Activated naive CD4-positive, alpha-beta T cell treated with anti-CD3 and anti-CD28 coated beads, Interleukin-2, amount 50 U/mL, for 72 hours (primary cell): ENCODE results near the gene ALPG. TPM values are rescaled to one million over a fixed set of nuclear protein-coding genes. Genes with fewer than 3 reads are reported as not detected.
"Not testable (repeated sequence)": the region's sequence is repeated elsewhere in the genome, so short reads cannot be mapped to it uniquely, and the experiment has no call there.

Experiments
- ATAC-seq, 2 donors: fragments of 150-1000 bp; cut with Tn5 transposase; 2 replicates each; pipeline ENCODE4 v1.10.0; 2021; ENCODE audit warnings: mild to moderate bottlenecking in 2 of 2, moderate library complexity in 2 of 2
- DNase-seq, 2 donors: peaks; one replicate each; pipeline ENCODE4 v3.0.0; 2021 to 2022; ENCODE audit warnings: low spot score in 2 of 2
- H3K27ac Mint-ChIP-seq, 2 donors: one replicate each; pipeline ENCODE4 v1.8.0; 2022; ENCODE audit warnings: mild to moderate bottlenecking in 2 of 2, mixed read lengths in 2 of 2
- H3K36me3 Mint-ChIP-seq, 2 donors: one replicate each; pipeline ENCODE4 v1.8.0; 2022; ENCODE audit warnings: mixed read lengths in 2 of 2
- H3K9me3 Mint-ChIP-seq, 2 donors: one replicate each; pipeline ENCODE4 v1.8.0; 2022; ENCODE audit warnings: mixed read lengths in 2 of 2
- total RNA-seq, 2 donors: library from RNA; stranded (reverse); gene quantifications; one replicate each; pipeline ENCODE4 v1.2.3, GENCODE V29; 2022

ALPG gene
- total RNA-seq, 2 donors from 2014 or later: not detected

DNA sequence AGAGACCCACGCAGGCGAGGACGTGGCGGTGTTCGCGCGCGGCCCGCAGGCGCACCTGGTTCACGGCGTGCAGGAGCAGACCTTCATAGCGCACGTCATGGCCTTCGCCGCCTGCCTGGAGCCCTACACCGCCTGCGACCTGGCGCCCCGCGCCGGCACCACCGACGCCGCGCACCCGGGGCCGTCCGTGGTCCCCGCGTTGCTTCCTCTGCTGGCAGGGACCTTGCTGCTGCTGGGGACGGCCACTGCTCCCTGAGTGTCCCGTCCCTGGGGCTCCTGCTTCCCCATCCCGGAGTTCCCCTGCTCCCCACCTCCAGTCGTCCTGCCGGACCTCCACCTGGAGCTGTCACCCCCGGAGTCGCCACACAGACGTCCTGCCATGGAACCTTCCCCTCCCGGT is 3.0 kb downstream of the ALPG start:
- not testable (repeated sequence) for H3K9me3 Mint-ChIP-seq, DNase-seq, H3K36me3 Mint-ChIP-seq, H3K27ac Mint-ChIP-seq
- peak in 1 of 2 donors; percentile 64 for ATAC-seq

DNA sequence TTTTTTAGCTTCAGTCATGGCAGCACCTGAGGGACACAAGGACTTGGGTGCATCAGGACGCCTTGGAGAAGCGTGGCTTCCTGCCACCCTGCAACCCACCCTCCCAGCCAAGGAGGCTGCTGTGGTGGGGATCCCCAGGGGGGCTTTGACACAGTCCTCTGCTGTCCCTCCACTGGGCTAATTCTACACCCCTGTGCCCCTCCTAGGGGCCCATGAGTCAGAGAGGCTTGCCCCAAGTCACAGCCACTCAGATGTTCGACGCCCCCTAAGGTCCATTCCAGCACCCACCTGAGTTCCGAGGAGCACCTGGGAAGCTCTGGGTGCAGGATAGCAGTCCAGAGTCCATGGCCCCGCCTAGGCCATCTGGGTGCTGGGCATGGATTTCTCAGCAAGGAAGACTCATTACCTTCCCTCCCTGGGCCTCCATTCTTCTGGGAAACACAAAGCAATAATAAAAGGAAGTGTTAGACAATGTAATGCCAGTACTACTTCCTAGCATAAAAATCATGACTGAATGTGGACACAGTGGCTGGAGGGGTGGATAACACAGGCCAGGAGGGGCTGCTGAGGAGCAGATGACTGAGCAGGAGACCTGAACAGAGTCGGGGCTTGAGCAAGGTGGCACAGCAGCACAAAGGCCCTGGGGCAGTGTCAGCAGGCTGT is 3.7 kb downstream of the ALPG start:
- Mint-ChIP-seq H3K36me3 (no peaks in the 10 kb centered on the region), H3K9me3 (no peaks in the 10 kb centered on the region), H3K27ac (peak overlapping the region in 1 of 2 donors; percentile 27)
- DNase-seq: no peak
- ATAC-seq: no peak

DNA sequence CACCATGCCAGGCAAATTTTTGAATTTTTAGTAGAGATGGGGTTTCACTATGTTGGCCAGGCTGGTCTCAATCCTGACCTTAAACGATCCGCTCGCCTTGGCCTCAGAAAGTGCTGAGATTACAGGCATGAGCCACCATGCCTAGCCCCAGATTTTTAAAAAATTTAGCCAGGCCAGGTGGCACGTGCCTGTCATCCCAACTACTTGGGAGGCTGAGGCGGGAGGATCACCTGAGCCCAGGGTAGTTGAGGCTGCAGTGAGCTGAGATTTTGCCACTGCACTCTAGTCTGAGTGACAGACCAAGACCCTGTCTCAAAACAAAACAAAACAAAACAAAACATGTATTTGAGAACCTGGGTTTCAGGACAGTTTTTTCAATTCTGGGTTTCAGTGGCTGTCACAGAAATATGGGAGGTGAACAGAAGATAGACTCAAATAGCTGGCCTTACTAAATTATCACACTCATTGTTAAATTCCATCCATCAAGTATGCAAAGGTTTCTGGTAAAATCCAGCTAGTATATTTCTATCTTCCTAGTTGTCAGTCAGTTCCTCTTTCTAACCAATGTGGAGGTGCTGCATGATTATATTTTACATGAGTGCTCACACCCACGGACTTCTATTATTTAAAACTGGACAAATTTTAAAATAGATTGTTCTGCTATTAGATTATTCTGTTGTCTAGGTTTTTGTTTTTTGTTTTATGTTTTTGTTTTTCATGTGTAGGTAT is 5.4 kb downstream of the ALPG start:
- Mint-ChIP-seq H3K9me3 (no peaks in the 10 kb centered on the region), H3K27ac (no peak overlapping the region), H3K36me3 (no peaks in the 10 kb centered on the region)
- no peak for ATAC-seq
- no peak for DNase-seq

DNA sequence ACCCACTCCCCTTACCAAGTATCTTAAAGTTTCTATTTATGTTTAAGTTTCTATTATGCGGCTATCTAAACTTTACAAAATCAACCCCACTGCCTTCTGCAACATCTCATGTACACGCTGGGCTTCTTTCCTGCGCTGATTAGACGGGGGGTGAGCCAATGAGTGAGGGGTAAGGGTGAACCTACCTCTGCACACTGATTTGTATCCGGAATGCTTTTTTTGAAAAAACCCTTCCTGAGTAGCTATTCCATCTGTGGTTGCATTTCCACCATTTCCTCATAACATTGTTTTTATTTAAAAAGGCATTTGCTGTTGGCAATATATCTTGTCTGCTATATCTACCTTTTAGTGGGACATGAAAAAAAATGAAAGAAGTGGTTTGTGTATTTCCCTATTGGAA is 6.3 kb downstream of the ALPG start:
- H3K27ac Mint-ChIP-seq: no peak overlapping the region
- no peaks in the 10 kb centered on the region for H3K9me3 Mint-ChIP-seq
- ATAC-seq (peak in 1 of 2 donors; percentile 40), DNase-seq (no peak)
- H3K36me3 Mint-ChIP-seq: no peaks in the 10 kb centered on the region

- H3K36me3 Mint-ChIP-seq: no peaks in the 10 kb centered on the region
- DNase-seq: peak in 1 of 2 donors; percentile 41
- ATAC-seq: no peak
- H3K9me3 Mint-ChIP-seq: no peaks in the 10 kb centered on the region
- H3K27ac Mint-ChIP-seq: no peak overlapping the region
Observed at GRCh38 chr2:232415138-232415690, 8.6 kb downstream of the ALPG start.

- ATAC-seq (no peak), DNase-seq (peak in 1 of 2 donors; percentile 18)
- no peak overlapping the region for H3K27ac Mint-ChIP-seq
- H3K9me3 Mint-ChIP-seq: no peaks in the 10 kb centered on the region
- no peaks in the 10 kb centered on the region for H3K36me3 Mint-ChIP-seq
Observed at GRCh38 chr2:232415736-232416520, 9.3 kb downstream of the ALPG start.

GRCh38 chr2:232416521-232417470 is 10.2 kb downstream of the ALPG start:
- no peak overlapping the region for H3K27ac Mint-ChIP-seq
- peaks cover 2 to 3% of the 10 kb centered on the region in 2 donors for H3K36me3 Mint-ChIP-seq
- H3K9me3 Mint-ChIP-seq: peaks cover 0 to 2% of the 10 kb centered on the region in 2 donors
- ATAC-seq (no peak), DNase-seq (peak in 1 of 2 donors; percentile 53)

- H3K9me3 Mint-ChIP-seq: peaks cover 0 to 6% of the 10 kb centered on the region in 2 donors
- DNase-seq (no peak), ATAC-seq (no peak)
- H3K36me3 Mint-ChIP-seq: peaks cover 6 to 8% of the 10 kb centered on the region in 2 donors
- H3K27ac Mint-ChIP-seq: no peak overlapping the region
Observed at GRCh38 chr2:232417489-232417888, 10.8 kb downstream of the ALPG start.

GRCh38 chr2:232418056-232418455 is 11.4 kb downstream of the ALPG start:
- ATAC-seq (no peak), DNase-seq (peak in 1 of 2 donors; percentile 38)
- peaks cover 0 to 10% of the 10 kb centered on the region in 2 donors for H3K9me3 Mint-ChIP-seq
- no peak overlapping the region for H3K27ac Mint-ChIP-seq
- H3K36me3 Mint-ChIP-seq: peaks cover 6 to 14% of the 10 kb centered on the region in 2 donors

GRCh38 chr2:232418466-232419244 is 12.0 kb downstream of the ALPG start:
- Mint-ChIP-seq H3K9me3 (peaks cover 0 to 10% of the 10 kb centered on the region in 2 donors), H3K36me3 (peaks cover 6 to 14% of the 10 kb centered on the region in 2 donors), H3K27ac (no peak overlapping the region)
- DNase-seq (peak in 1 of 2 donors; percentile 47), ATAC-seq (peak; percentile 45 to 72)

- peak; percentile 33 to 56 for ATAC-seq
- DNase-seq: no peak
- Mint-ChIP-seq H3K27ac (no peak overlapping the region), H3K36me3 (peaks cover 6 to 14% of the 10 kb centered on the region in 2 donors), H3K9me3 (peaks cover 0 to 10% of the 10 kb centered on the region in 2 donors)
Observed at GRCh38 chr2:232419245-232420072, 12.8 kb downstream of the ALPG start.

- Mint-ChIP-seq H3K9me3 (peaks cover 0 to 10% of the 10 kb centered on the region in 2 donors), H3K36me3 (peaks cover 6 to 14% of the 10 kb centered on the region in 2 donors), H3K27ac (no peak overlapping the region)
- DNase-seq (no peak), ATAC-seq (no peak)
Observed at GRCh38 chr2:232420073-232420454, 13.4 kb downstream of the ALPG start.

- DNase-seq (peak in 1 of 2 donors; percentile 41), ATAC-seq (peak; percentile 54 to 64)
- peaks cover 6 to 14% of the 10 kb centered on the region in 2 donors for H3K36me3 Mint-ChIP-seq
- no peak overlapping the region for H3K27ac Mint-ChIP-seq
- peaks cover 0 to 10% of the 10 kb centered on the region in 2 donors for H3K9me3 Mint-ChIP-seq
Observed at GRCh38 chr2:232420463-232421188, 14.0 kb downstream of the ALPG start.
